Measurements from ENCODE around the gene EIF3F. TPM values are rescaled to one million over a fixed set of nuclear protein-coding genes. Genes with fewer than 3 reads are reported as not detected.
"Not testable (repeated sequence)": the region's sequence is repeated elsewhere in the genome, so short reads cannot be mapped to it uniquely, and the experiment has no call there.

Gene EIF3F
- total and polyA plus RNA-seq, 2 donors (not counting 3 experiments of a cell fraction or from before 2014, with no cell fraction given), result 411 to 436 TPM

GRCh38 chr11:7983832-7984590, 3.1 kb upstream of the EIF3F start:
- peaks cover 18% of the 10 kb centered on the region for H3K79me2 ChIP-seq (ENCODE audit: control insufficient read depth, insufficient read depth, low read length)
- intact Hi-C loops (cut with micrococcal nuclease) (no loop called here), dilution Hi-C loops (cut with MboI; ENCODE audit: extremely low pct_ligation_motif_present, low sequenced_read_pairs) (no loop called here)
- BruUV-seq (replicated peaks), result no TSS peak
- FAIRE-seq (no peak), DNase-seq (ENCODE audit: low read depth, low spot score) (no peak)
- no peak overlapping the region for H2AFZ ChIP-seq (ENCODE audit: low read depth, low read length)
- H3K4me2 ChIP-seq (ENCODE audit: insufficient read depth, low read length), result no peak overlapping the region
- H3K36me3 ChIP-seq (ENCODE audit: control insufficient read depth in 2 of 2, extremely low read depth in 1 of 2, insufficient read depth in 2 of 2, low read length in 2 of 2), result peaks cover 2 to 8% of the 10 kb centered on the region in 2 experiments
- H4K20me1 ChIP-seq (replicated peaks; ENCODE audit: control insufficient read depth, extremely low read depth, insufficient read depth, low read length), result no peaks in the 10 kb centered on the region
- no peak overlapping the region for H3K27ac ChIP-seq (ENCODE audit: insufficient read depth, low read depth, low read length)
- POLR2A ChIA-PET, result no interaction called here
- H3K4me1 ChIP-seq (ENCODE audit: control insufficient read depth, extremely low read depth, insufficient read depth, low read length), result peaks cover 32% of the 10 kb centered on the region
- no peaks in the 10 kb centered on the region for H3K9me1 ChIP-seq (replicated peaks; ENCODE audit: control insufficient read depth, extremely low read depth, insufficient read depth, low read length)
- no peaks in the 10 kb centered on the region for H3K9me3 ChIP-seq (replicated peaks; ENCODE audit: control insufficient read depth, insufficient read depth, low read length)
- CTCF ChIA-PET, result interaction anchor here (3.5 to 6.2 kb wide), 2 partner anchors 80 to 91 kb away, joined by 109 to 132 read pairs; no protein-coding TSS in a partner anchor
- no peak overlapping the region for H3K4me3 ChIP-seq (replicated peaks in 1 of 3; ENCODE audit: insufficient read depth in 1 of 3, low read depth in 1 of 3, low read length in 3 of 3)
- no peak overlapping the region for H3K9ac ChIP-seq (replicated peaks; ENCODE audit: extremely low read depth, insufficient read depth, low read length)
- no peaks in the 10 kb centered on the region for H3K27me3 ChIP-seq (ENCODE audit: control insufficient read depth in 2 of 2, insufficient read depth in 2 of 2, low read length in 2 of 2)
- no peak for TF ChIP-seq EZH2 (IDR thresholded peaks at IDR 0.05; ENCODE audit: borderline replicate concordance, low read depth, low read length, severe bottlenecking)
- no peak for TF ChIP-seq MAX (IDR thresholded peaks at IDR 0.05; ENCODE audit: insufficient read depth, insufficient read length)
- TF ChIP-seq POLR2AphosphoS5 (IDR thresholded peaks at IDR 0.05; ENCODE audit: insufficient read depth, low read depth, low read length), result no peak
- TF ChIP-seq MYC (IDR thresholded peaks at IDR 0.05; ENCODE audit: low read depth, low read length), result no peak

GRCh38 chr11:7987560-7987883, 385 bp downstream of the EIF3F start:
- H3K9me1 ChIP-seq (replicated peaks; ENCODE audit: control insufficient read depth, extremely low read depth, insufficient read depth, low read length); H4K20me1 ChIP-seq (replicated peaks; ENCODE audit: control insufficient read depth, extremely low read depth, insufficient read depth, low read length); dilution Hi-C loops (cut with MboI; ENCODE audit: extremely low pct_ligation_motif_present, low sequenced_read_pairs); FAIRE-seq; H3K9me3 ChIP-seq (replicated peaks; ENCODE audit: control insufficient read depth, insufficient read depth, low read length); H2AFZ ChIP-seq (ENCODE audit: low read depth, low read length); BruUV-seq (replicated peaks); H3K27me3 ChIP-seq (ENCODE audit: control insufficient read depth in 2 of 2, insufficient read depth in 2 of 2, low read length in 2 of 2): not testable (repeated sequence)
- Histone ChIP-seq H3K36me3 (ENCODE audit: control insufficient read depth in 2 of 2, extremely low read depth in 1 of 2, insufficient read depth in 2 of 2, low read length in 2 of 2) (peaks cover 10 to 21% of the 10 kb centered on the region in 2 experiments), H3K4me2 (ENCODE audit: insufficient read depth, low read length) (peak overlapping the region; percentile 94), H3K4me3 (replicated peaks in 1 of 3; ENCODE audit: insufficient read depth in 1 of 3, low read depth in 1 of 3, low read length in 3 of 3) (peak overlapping the region; percentile 71 to 99 (median 98)), H3K27ac (ENCODE audit: insufficient read depth, low read depth, low read length) (peak overlapping the region; percentile 67), H3K4me1 (ENCODE audit: control insufficient read depth, extremely low read depth, insufficient read depth, low read length) (peaks cover 41% of the 10 kb centered on the region), H3K79me2 (ENCODE audit: control insufficient read depth, insufficient read depth, low read length) (peaks cover 42% of the 10 kb centered on the region), H3K9ac (replicated peaks; ENCODE audit: extremely low read depth, insufficient read depth, low read length) (peak overlapping the region; percentile 86)
- ChIA-PET POLR2A (interaction anchor here (0.7 to 0.9 kb wide), 2 partner anchors 12 to 94 kb away, joined by 4 read pairs; no protein-coding TSS in a partner anchor), CTCF (interaction anchor here (0.6 to 6.2 kb wide), 31 partner anchors 9 to 891 kb away, joined by 3 to 132 read pairs (median 5); partner anchors contain the start of gene NLRP10)
- TF ChIP-seq POLR2A (IDR thresholded peaks at IDR 0.05; ENCODE audit: low read depth, low read length), result peak; percentile 5
- intact Hi-C loops (cut with micrococcal nuclease), result loop anchor here (1.0 to 5.0 kb wide), 6 partner anchors 10 to 380 kb away; partner anchors contain the start of gene CYB5R2
- DNase-seq (ENCODE audit: low read depth, low spot score), result peak; percentile 11
